ENCODE results near the gene COL4A6. TPM values are rescaled to one million over a fixed set of nuclear protein-coding genes. Genes with fewer than 3 reads are reported as not detected.

The COL4A6 gene
- polyA plus RNA-seq, 1 experiment = 20.2 TPM

- Histone ChIP-seq H3K4me3 (ENCODE audit: low read depth, low read length) (no peak overlapping the region), H3K9me3 (ENCODE audit: control insufficient read depth, insufficient read depth, low read length) (no peaks in the 10 kb centered on the region), H3K27me3 (ENCODE audit: control insufficient read depth, insufficient read depth, low read length) (no peaks in the 10 kb centered on the region), H3K27ac (ENCODE audit: low read depth, low read length) (no peak overlapping the region)
- ChIA-PET POLR2A (no interaction called here), CTCF (no interaction called here)
- no peak for DNase-seq (ENCODE audit: low read depth, low spot score)
- TF ChIP-seq, protein P1, sequence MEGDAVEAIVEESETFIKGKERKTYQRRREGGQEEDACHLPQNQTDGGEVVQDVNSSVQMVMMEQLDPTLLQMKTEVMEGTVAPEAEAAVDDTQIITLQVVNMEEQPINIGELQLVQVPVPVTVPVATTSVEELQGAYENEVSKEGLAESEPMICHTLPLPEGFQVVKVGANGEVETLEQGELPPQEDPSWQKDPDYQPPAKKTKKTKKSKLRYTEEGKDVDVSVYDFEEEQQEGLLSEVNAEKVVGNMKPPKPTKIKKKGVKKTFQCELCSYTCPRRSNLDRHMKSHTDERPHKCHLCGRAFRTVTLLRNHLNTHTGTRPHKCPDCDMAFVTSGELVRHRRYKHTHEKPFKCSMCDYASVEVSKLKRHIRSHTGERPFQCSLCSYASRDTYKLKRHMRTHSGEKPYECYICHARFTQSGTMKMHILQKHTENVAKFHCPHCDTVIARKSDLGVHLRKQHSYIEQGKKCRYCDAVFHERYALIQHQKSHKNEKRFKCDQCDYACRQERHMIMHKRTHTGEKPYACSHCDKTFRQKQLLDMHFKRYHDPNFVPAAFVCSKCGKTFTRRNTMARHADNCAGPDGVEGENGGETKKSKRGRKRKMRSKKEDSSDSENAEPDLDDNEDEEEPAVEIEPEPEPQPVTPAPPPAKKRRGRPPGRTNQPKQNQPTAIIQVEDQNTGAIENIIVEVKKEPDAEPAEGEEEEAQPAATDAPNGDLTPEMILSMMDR (IDR thresholded peaks at IDR 0.05; ENCODE audit: low read depth, low read length) = no peak
These were observed 105.9 kb downstream of the COL4A6 start for GRCh38 chrX:108332281-108332680.

- POLR2A ChIA-PET = no interaction called here
These were observed 106.9 kb downstream of the COL4A6 start for GRCh38 chrX:108331126-108331909.

GRCh38 chrX:108323751-108324150 is 114.5 kb downstream of the COL4A6 start:
- Histone ChIP-seq H3K27me3 (ENCODE audit: control insufficient read depth, insufficient read depth, low read length) (no peaks in the 10 kb centered on the region), H3K9me3 (ENCODE audit: control insufficient read depth, insufficient read depth, low read length) (no peaks in the 10 kb centered on the region), H3K27ac (ENCODE audit: low read depth, low read length) (no peak overlapping the region), H3K4me3 (ENCODE audit: low read depth, low read length) (no peak overlapping the region)
- ChIA-PET CTCF (interaction anchor here (0.6 kb wide), 1 partner anchor 98 kb away, joined by 3 read pairs; no protein-coding TSS in a partner anchor), POLR2A (no interaction called here)
- no peak for DNase-seq (ENCODE audit: low read depth, low spot score)
- TF ChIP-seq, protein P1 (IDR thresholded peaks at IDR 0.05; ENCODE audit: low read depth, low read length) = no peak

More at GRCh38 chrX:108331126-108331909, 106.9 kb downstream of the COL4A6 start:
- Histone ChIP-seq H3K27ac (ENCODE audit: low read depth, low read length) (no peak overlapping the region), H3K4me3 (ENCODE audit: low read depth, low read length) (no peak overlapping the region), H3K27me3 (ENCODE audit: control insufficient read depth, insufficient read depth, low read length) (no peaks in the 10 kb centered on the region), H3K9me3 (ENCODE audit: control insufficient read depth, insufficient read depth, low read length) (no peaks in the 10 kb centered on the region)
- CTCF ChIA-PET = no interaction called here
- TF ChIP-seq, protein P1 (IDR thresholded peaks at IDR 0.05; ENCODE audit: low read depth, low read length) = no peak
- no peak for DNase-seq (ENCODE audit: low read depth, low spot score)

DNA sequence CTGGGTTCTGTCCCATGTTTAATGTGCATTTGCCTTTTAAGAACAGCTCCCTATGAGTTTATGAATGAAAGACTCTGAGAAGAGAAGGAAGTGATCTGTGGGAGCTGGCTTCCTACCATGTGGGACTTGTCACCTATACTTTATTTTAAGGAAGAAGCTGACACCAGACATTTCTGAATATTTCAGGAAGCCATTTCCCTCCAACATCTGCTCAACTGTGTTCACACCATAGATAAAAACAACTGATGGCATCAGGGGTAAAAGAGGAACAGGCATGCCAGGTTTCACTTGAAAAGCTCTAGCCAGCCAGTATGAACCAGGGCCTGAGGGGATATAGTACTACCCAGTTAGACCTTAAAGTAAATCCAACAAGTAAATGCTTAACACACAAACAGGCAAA is 116.0 kb downstream of the COL4A6 start:
- ChIA-PET CTCF (no interaction called here), POLR2A (no interaction called here)
- no peak for DNase-seq (ENCODE audit: low read depth, low spot score)
- Histone ChIP-seq H3K9me3 (ENCODE audit: control insufficient read depth, insufficient read depth, low read length) (no peaks in the 10 kb centered on the region), H3K27ac (ENCODE audit: low read depth, low read length) (no peak overlapping the region), H3K27me3 (ENCODE audit: control insufficient read depth, insufficient read depth, low read length) (no peaks in the 10 kb centered on the region), H3K4me3 (ENCODE audit: low read depth, low read length) (no peak overlapping the region)
- TF ChIP-seq, protein P1 (IDR thresholded peaks at IDR 0.05; ENCODE audit: low read depth, low read length) = no peak

DNA sequence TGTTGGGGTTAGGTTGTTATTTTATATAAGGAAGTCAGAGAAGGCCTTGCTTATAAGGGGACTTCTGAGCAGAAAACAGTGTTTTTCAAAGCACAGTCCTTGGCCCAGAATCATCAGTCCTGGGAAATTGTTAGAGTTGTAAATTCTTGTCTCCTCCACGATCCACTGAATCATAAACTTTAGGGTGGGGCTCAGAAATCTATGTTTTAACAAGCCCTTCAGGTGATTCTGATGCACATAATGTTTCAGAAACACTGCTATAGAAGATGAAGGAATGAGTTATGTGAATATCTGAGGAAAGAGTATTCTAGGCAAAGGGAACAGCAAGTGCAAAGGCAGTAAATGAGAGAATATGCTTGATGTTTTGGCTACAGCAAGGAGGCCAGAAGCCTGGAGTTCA is 121.8 kb downstream of the COL4A6 start:
- no peak overlapping the region for H3K4me3 ChIP-seq (ENCODE audit: low read depth, low read length)
- H3K27ac ChIP-seq (ENCODE audit: low read depth, low read length) = no peak overlapping the region
- H3K9me3 ChIP-seq (ENCODE audit: control insufficient read depth, insufficient read depth, low read length) = no peaks in the 10 kb centered on the region
- ChIA-PET CTCF (no interaction called here), POLR2A (no interaction called here)
- TF ChIP-seq, protein P1 (IDR thresholded peaks at IDR 0.05; ENCODE audit: low read depth, low read length) = no peak
- H3K27me3 ChIP-seq (ENCODE audit: control insufficient read depth, insufficient read depth, low read length) = no peaks in the 10 kb centered on the region
- DNase-seq (ENCODE audit: low read depth, low spot score) = no peak
